ENCODE data around the gene GDAP1L1. TPM values are rescaled to one million over a fixed set of nuclear protein-coding genes. Genes with fewer than 3 reads are reported as not detected.
A peak's percentile ranks its signal among the peaks of the same experiment; 100 is the strongest.

The GDAP1L1 gene
- total and polyA plus RNA-seq, 5 donors from 2014 or later = 0.07 TPM; not detected in 4

GRCh38 chr20:44206132-44206531 is 41.0 kb upstream of the GDAP1L1 start:
- ATAC-seq (ENCODE audit: low read depth in 2 of 2) = no peak
- no peaks in the 10 kb centered on the region for H3K27me3 ChIP-seq (ENCODE audit: control insufficient read depth, insufficient read depth, low read length)
- Mint-ChIP-seq H3K9me3 (no peaks in the 10 kb centered on the region), H3K27ac (no peak overlapping the region), H3K4me3 (peak overlapping the region in 2 of 4 donors; percentile 35 to 85), H3K36me3 (peaks cover 31% of the 10 kb centered on the region), H3K27me3 (no peaks in the 10 kb centered on the region), H3K4me1 (peaks cover 39 to 71% (median 56%) of the 10 kb centered on the region in 4 donors)
- H3K36me3 ChIP-seq (ENCODE audit: control insufficient read depth, insufficient read depth, low read length) = peaks cover 47% of the 10 kb centered on the region
- peaks cover 29% of the 10 kb centered on the region for H3K4me1 ChIP-seq (ENCODE audit: control insufficient read depth, insufficient read depth, low read length, poor library complexity, severe bottlenecking)
- no peak overlapping the region for H3K27ac ChIP-seq (ENCODE audit: insufficient read depth, low read length, poor library complexity, severe bottlenecking)
- no peak overlapping the region for H3K4me3 ChIP-seq (ENCODE audit: low read depth, low read length)
- no peak for DNase-seq
- H3K9me3 ChIP-seq (ENCODE audit: control insufficient read depth in 2 of 2, low read length in 2 of 2) = no peaks in the 10 kb centered on the region

- H3K27ac Mint-ChIP-seq = peak overlapping the region in 1 of 3 donors; percentile 24
- Histone ChIP-seq H3K27ac (ENCODE audit: insufficient read depth, low read length, poor library complexity, severe bottlenecking) (peak overlapping the region; percentile 17), H3K4me1 (ENCODE audit: control insufficient read depth, insufficient read depth, low read length, poor library complexity, severe bottlenecking) (peaks cover 40% of the 10 kb centered on the region), H3K4me3 (ENCODE audit: low read depth, low read length) (no peak overlapping the region), H3K9me3 (ENCODE audit: control insufficient read depth in 2 of 2, low read length in 2 of 2) (no peaks in the 10 kb centered on the region), H3K36me3 (ENCODE audit: control insufficient read depth, insufficient read depth, low read length) (peaks cover 37% of the 10 kb centered on the region), H3K27me3 (ENCODE audit: control insufficient read depth, insufficient read depth, low read length) (no peaks in the 10 kb centered on the region)
- H3K4me3 Mint-ChIP-seq = peak overlapping the region in 2 of 4 donors; percentile 53 to 88
- no peaks in the 10 kb centered on the region for H3K9me3 Mint-ChIP-seq
- H3K4me1 Mint-ChIP-seq = peaks cover 41 to 73% (median 53%) of the 10 kb centered on the region in 4 donors
- H3K27me3 Mint-ChIP-seq = no peaks in the 10 kb centered on the region
- ATAC-seq (ENCODE audit: low read depth in 2 of 2) (no peak), DNase-seq (no peak)
- peaks cover 23% of the 10 kb centered on the region for H3K36me3 Mint-ChIP-seq
Observed at GRCh38 chr20:44207126-44207723, 39.9 kb upstream of the GDAP1L1 start.

GRCh38 chr20:44208165-44208564 is 38.9 kb upstream of the GDAP1L1 start:
- Histone ChIP-seq H3K27me3 (ENCODE audit: control insufficient read depth, insufficient read depth, low read length) (no peaks in the 10 kb centered on the region), H3K4me1 (ENCODE audit: control insufficient read depth, insufficient read depth, low read length, poor library complexity, severe bottlenecking) (peaks cover 44% of the 10 kb centered on the region), H3K36me3 (ENCODE audit: control insufficient read depth, insufficient read depth, low read length) (peaks cover 28% of the 10 kb centered on the region), H3K4me3 (ENCODE audit: low read depth, low read length) (peak overlapping the region; percentile 92), H3K27ac (ENCODE audit: insufficient read depth, low read length, poor library complexity, severe bottlenecking) (no peak overlapping the region), H3K9me3 (ENCODE audit: control insufficient read depth in 2 of 2, low read length in 2 of 2) (no peaks in the 10 kb centered on the region)
- Mint-ChIP-seq H3K4me3 (peak overlapping the region; percentile 88 to 98 (median 94)), H3K27me3 (no peaks in the 10 kb centered on the region), H3K4me1 (peaks cover 35 to 77% (median 52%) of the 10 kb centered on the region in 4 donors), H3K27ac (peak overlapping the region in 2 of 3 donors; percentile 18 to 46), H3K9me3 (no peaks in the 10 kb centered on the region), H3K36me3 (peaks cover 18% of the 10 kb centered on the region)
- no peak for ATAC-seq (ENCODE audit: low read depth in 2 of 2)
- DNase-seq = no peak

GRCh38 chr20:44208770-44209169 is 38.3 kb upstream of the GDAP1L1 start:
- peaks cover 44% of the 10 kb centered on the region for H3K4me1 ChIP-seq (ENCODE audit: control insufficient read depth, insufficient read depth, low read length, poor library complexity, severe bottlenecking)
- ATAC-seq (ENCODE audit: low read depth in 2 of 2) (no peak), DNase-seq (no peak)
- H3K9me3 ChIP-seq (ENCODE audit: control insufficient read depth in 2 of 2, low read length in 2 of 2) = no peaks in the 10 kb centered on the region
- H3K4me3 ChIP-seq (ENCODE audit: low read depth, low read length) = peak overlapping the region; percentile 92
- H3K36me3 Mint-ChIP-seq = peaks cover 14% of the 10 kb centered on the region
- peaks cover 29 to 74% (median 51%) of the 10 kb centered on the region in 4 donors for H3K4me1 Mint-ChIP-seq
- H3K27ac ChIP-seq (ENCODE audit: insufficient read depth, low read length, poor library complexity, severe bottlenecking) = no peak overlapping the region
- H3K36me3 ChIP-seq (ENCODE audit: control insufficient read depth, insufficient read depth, low read length) = peaks cover 25% of the 10 kb centered on the region
- no peaks in the 10 kb centered on the region for H3K27me3 ChIP-seq (ENCODE audit: control insufficient read depth, insufficient read depth, low read length)
- H3K27me3 Mint-ChIP-seq = no peaks in the 10 kb centered on the region
- H3K4me3 Mint-ChIP-seq = peak overlapping the region; percentile 88 to 98 (median 94)
- H3K27ac Mint-ChIP-seq = peak overlapping the region; percentile 46 to 100 (median 100)
- no peaks in the 10 kb centered on the region for H3K9me3 Mint-ChIP-seq

- H3K27ac Mint-ChIP-seq = peak overlapping the region; percentile 100
- ATAC-seq (ENCODE audit: low read depth in 2 of 2) (no peak), DNase-seq (peak in 1 of 3 donors; percentile 22)
- peak overlapping the region; percentile 98 for H3K27ac ChIP-seq (ENCODE audit: insufficient read depth, low read length, poor library complexity, severe bottlenecking)
- peaks cover 17% of the 10 kb centered on the region for H3K36me3 ChIP-seq (ENCODE audit: control insufficient read depth, insufficient read depth, low read length)
- peak overlapping the region; percentile 88 to 98 (median 94) for H3K4me3 Mint-ChIP-seq
- H3K9me3 ChIP-seq (ENCODE audit: control insufficient read depth in 2 of 2, low read length in 2 of 2) = no peaks in the 10 kb centered on the region
- no peaks in the 10 kb centered on the region for H3K9me3 Mint-ChIP-seq
- H3K27me3 Mint-ChIP-seq = no peaks in the 10 kb centered on the region
- peak overlapping the region; percentile 92 for H3K4me3 ChIP-seq (ENCODE audit: low read depth, low read length)
- peaks cover 9% of the 10 kb centered on the region for H3K36me3 Mint-ChIP-seq
- H3K4me1 ChIP-seq (ENCODE audit: control insufficient read depth, insufficient read depth, low read length, poor library complexity, severe bottlenecking) = peaks cover 44% of the 10 kb centered on the region
- H3K4me1 Mint-ChIP-seq = peaks cover 29 to 78% (median 53%) of the 10 kb centered on the region in 4 donors
- H3K27me3 ChIP-seq (ENCODE audit: control insufficient read depth, insufficient read depth, low read length) = no peaks in the 10 kb centered on the region
Observed at GRCh38 chr20:44209686-44210405, 37.3 kb upstream of the GDAP1L1 start.

GRCh38 chr20:44210406-44211176 is 36.5 kb upstream of the GDAP1L1 start, which contains the start of gene OSER1:
Gene OSER1, minus strand, starts transcription at chr20:44210771. Its CDS starts 3,814 bp downstream, at chr20:44206957.
- no peaks in the 10 kb centered on the region for H3K9me3 Mint-ChIP-seq
- Histone ChIP-seq H3K4me1 (ENCODE audit: control insufficient read depth, insufficient read depth, low read length, poor library complexity, severe bottlenecking) (peaks cover 44% of the 10 kb centered on the region), H3K4me3 (ENCODE audit: low read depth, low read length) (peak within 1 kb of the TSS; percentile 96), H3K27me3 (ENCODE audit: control insufficient read depth, insufficient read depth, low read length) (no peaks in the 10 kb centered on the region), H3K27ac (ENCODE audit: insufficient read depth, low read length, poor library complexity, severe bottlenecking) (peak within 1 kb of the TSS; percentile 98), H3K9me3 (ENCODE audit: control insufficient read depth in 2 of 2, low read length in 2 of 2) (no peaks in the 10 kb centered on the region), H3K36me3 (ENCODE audit: control insufficient read depth, insufficient read depth, low read length) (peaks cover 10% of the 10 kb centered on the region)
- peak; percentile 88 to 90 for ATAC-seq (ENCODE audit: low read depth in 2 of 2)
- peaks cover 35 to 80% (median 57%) of the 10 kb centered on the region in 4 donors for H3K4me1 Mint-ChIP-seq
- peak within 1 kb of the TSS; percentile 88 to 98 (median 94) for H3K4me3 Mint-ChIP-seq
- peaks cover 5% of the 10 kb centered on the region for H3K27me3 Mint-ChIP-seq
- peaks cover 11% of the 10 kb centered on the region for H3K36me3 Mint-ChIP-seq
- H3K27ac Mint-ChIP-seq = peak within 1 kb of the TSS; percentile 100
- peak; percentile 97 to 98 (median 98) for DNase-seq

GRCh38 chr20:44211177-44212039 is 35.7 kb upstream of the GDAP1L1 start:
- Mint-ChIP-seq H3K9me3 (no peaks in the 10 kb centered on the region), H3K4me3 (peak overlapping the region; percentile 88 to 98 (median 94)), H3K27me3 (peaks cover 5% of the 10 kb centered on the region), H3K36me3 (peaks cover 12% of the 10 kb centered on the region), H3K27ac (peak overlapping the region; percentile 100), H3K4me1 (peaks cover 36 to 81% (median 54%) of the 10 kb centered on the region in 4 donors)
- peaks cover 6% of the 10 kb centered on the region for H3K36me3 ChIP-seq (ENCODE audit: control insufficient read depth, insufficient read depth, low read length)
- peaks cover 44% of the 10 kb centered on the region for H3K4me1 ChIP-seq (ENCODE audit: control insufficient read depth, insufficient read depth, low read length, poor library complexity, severe bottlenecking)
- peak overlapping the region; percentile 98 for H3K27ac ChIP-seq (ENCODE audit: insufficient read depth, low read length, poor library complexity, severe bottlenecking)
- ATAC-seq (ENCODE audit: low read depth in 2 of 2) = no peak
- H3K27me3 ChIP-seq (ENCODE audit: control insufficient read depth, insufficient read depth, low read length) = no peaks in the 10 kb centered on the region
- peak in 2 of 3 donors; percentile 20 to 22 for DNase-seq
- H3K4me3 ChIP-seq (ENCODE audit: low read depth, low read length) = peak overlapping the region; percentile 96
- H3K9me3 ChIP-seq (ENCODE audit: control insufficient read depth in 2 of 2, low read length in 2 of 2) = no peaks in the 10 kb centered on the region
